SK-N-MC (cell line): ENCODE measurements around the gene AZGP1.

Experiments used
- EZH2 ChIP-seq: fragments of 200-600 bp; sonication (generic); IDR thresholded peaks from one replicate; pipeline ENCODE4 v1.6.1; 2017; ENCODE audit warnings: antibody characterized with exemption
- POLR2AphosphoS5 ChIP-seq: IDR thresholded peaks from 2 replicates; pipeline ENCODE4 v1.6.1; 2012; ENCODE audit warnings: mild to moderate bottlenecking, low read depth, low read length, borderline replicate concordance

GRCh38 chr7:99953649-99954048 lies 22.2 kb downstream of the AZGP1 start:
- TF ChIP-seq EZH2 (no peak), POLR2AphosphoS5 (no peak)
